Gastrocnemius medialis (tissue), 4 donors: ENCODE data around the gene MRPS22.

Experiments
- CTCF ChIP-seq, 5 experiments: fragments of 450-650 bp in 3 of 5; fragments of 200-600 bp in 2 of 5; sonication (generic) in 2 of 5; IDR thresholded peaks in 4 of 5; conservative IDR thresholded peaks in 1 of 5; 1 replicate in 4 of 5; 2 replicates in 1 of 5; pipeline ENCODE4 v1.5.1; 2016 to 2019; ENCODE audit warnings: antibody characterized with exemption in 5 of 5, mild to moderate bottlenecking in 3 of 5, moderate library complexity in 3 of 5
- POLR2A ChIP-seq, 2 donors: fragments of 450-650 bp; IDR thresholded peaks; one replicate each; pipeline ENCODE4 v1.6.1; 2017; ENCODE audit warnings: antibody characterized with exemption in 2 of 2, mild to moderate bottlenecking in 2 of 2, moderate library complexity in 2 of 2

- TF ChIP-seq CTCF (IDR thresholded peaks at IDR 0.05 in 4 of 5, conservative IDR thresholded peaks at IDR 0.05 in 1 of 5): no peak
- TF ChIP-seq POLR2A (IDR thresholded peaks at IDR 0.05): no peak
Observed at GRCh38 chr3:139300416-139300815, 43.4 kb upstream of the MRPS22 start.
